Gastroesophageal sphincter (tissue), 3 donors: ENCODE data around the gene AGRP.
A peak's percentile ranks its signal among the peaks of the same experiment; 100 is the strongest.

Experiments used
- CTCF ChIP-seq, 4 experiments: fragments of 200-600 bp in 2 of 4; fragments of 450-650 bp in 2 of 4; sonication (generic) in 1 of 4; IDR thresholded peaks; one replicate each; pipeline ENCODE4 v1.5.1; 2017 to 2019; ENCODE audit warnings: antibody characterized with exemption in 4 of 4, mild to moderate bottlenecking in 2 of 4, moderate library complexity in 2 of 4
- POLR2AphosphoS5 ChIP-seq: sonication (generic); formaldehyde crosslinking; IDR thresholded peaks from one replicate; pipeline ENCODE4 v1.6.1; 2017; ENCODE audit warnings: antibody characterized with exemption

GRCh38 chr16:67480833-67481560 is 2.4 kb downstream of the AGRP start, which contains the start of gene ATP6V0D1:
- TF ChIP-seq CTCF (IDR thresholded peaks at IDR 0.05) (peak in 3 of 4 experiments; percentile 92 to 98 (median 94)), POLR2AphosphoS5 (peak; percentile 81)
